ENCODE results near the gene SIRT3.

GRCh38 chr11:227824-228379 lies 8.2 kb downstream of the SIRT3 start:
- TF ChIP-seq CTCF (IDR thresholded peaks at IDR 0.05 in 4 of 5, conservative IDR thresholded peaks at IDR 0.05 in 1 of 5): no peak
- no peak for TF ChIP-seq POLR2A (IDR thresholded peaks at IDR 0.05)

Data from gastrocnemius medialis (tissue), 4 donors.